Measurements from ENCODE around the gene SERPINB3.
"Not testable (repeated sequence)": the region's sequence is repeated elsewhere in the genome, so short reads cannot be mapped to it uniquely, and the experiment has no call there.

Gene SERPINB3

GRCh38 chr18:63648241-63648640 lies 13.5 kb downstream of the SERPINB3 start:
- DNase-seq (ENCODE audit: low read depth in 1 of 2, low spot score in 1 of 2) = no peak

- DNase-seq (ENCODE audit: low read depth in 1 of 2, low spot score in 1 of 2) = no peak
Observed at GRCh38 chr18:63646936-63647335, 14.8 kb downstream of the SERPINB3 start.

- not testable (repeated sequence) for DNase-seq (ENCODE audit: low read depth in 1 of 2, low spot score in 1 of 2)
Observed at GRCh38 chr18:63644694-63645093, 17.0 kb downstream of the SERPINB3 start.

GRCh38 chr18:63644142-63644541 lies 17.6 kb downstream of the SERPINB3 start, which contains the start of gene SERPINB4:
SERPINB4 (minus strand) TSS chr18:63644256; CDS start chr18:63643577, 679 bp downstream.
- DNase-seq (ENCODE audit: low read depth in 1 of 2, low spot score in 1 of 2) = not testable (repeated sequence)

- DNase-seq (ENCODE audit: low read depth in 1 of 2, low spot score in 1 of 2) = not testable (repeated sequence)
Observed at GRCh38 chr18:63642668-63643356, 18.9 kb downstream of the SERPINB3 start.

GRCh38 chr18:63641157-63641680 lies 20.5 kb downstream of the SERPINB3 start:
- DNase-seq (ENCODE audit: low read depth in 1 of 2, low spot score in 1 of 2) = not testable (repeated sequence)

- DNase-seq (ENCODE audit: low read depth in 1 of 2, low spot score in 1 of 2) = no peak
Observed at GRCh38 chr18:63637703-63638102, 24.0 kb downstream of the SERPINB3 start.

- DNase-seq (ENCODE audit: low read depth in 1 of 2, low spot score in 1 of 2) = no peak
Observed at GRCh38 chr18:63627819-63628218, 33.9 kb downstream of the SERPINB3 start.

GRCh38 chr18:63626431-63626830 lies 35.3 kb downstream of the SERPINB3 start:
- DNase-seq (ENCODE audit: low read depth in 1 of 2, low spot score in 1 of 2) = no peak

GRCh38 chr18:63624863-63625262 lies 36.8 kb downstream of the SERPINB3 start:
- no peak for DNase-seq (ENCODE audit: low read depth in 1 of 2, low spot score in 1 of 2)

GRCh38 chr18:63619661-63620060 lies 42.0 kb downstream of the SERPINB3 start:
- no peak for DNase-seq (ENCODE audit: low read depth in 1 of 2, low spot score in 1 of 2)

GRCh38 chr18:63617915-63618234 lies 43.8 kb downstream of the SERPINB3 start:
- no peak for DNase-seq (ENCODE audit: low read depth in 1 of 2, low spot score in 1 of 2)

- no peak for DNase-seq (ENCODE audit: low read depth in 1 of 2, low spot score in 1 of 2)
Observed at GRCh38 chr18:63617049-63617914, 44.4 kb downstream of the SERPINB3 start.

- DNase-seq (ENCODE audit: low read depth in 1 of 2, low spot score in 1 of 2) = no peak
Observed at GRCh38 chr18:63613420-63613819, 48.3 kb downstream of the SERPINB3 start.

GRCh38 chr18:63606526-63606925 lies 55.2 kb downstream of the SERPINB3 start:
- DNase-seq (ENCODE audit: low read depth in 1 of 2, low spot score in 1 of 2) = no peak

Measured in activated CD4-positive, alpha-beta T cell treated with anti-CD3 and anti-CD28 coated beads, Interleukin-2, amount 50 U/mL, for 24 hours (primary cell).